Liver (tissue), 2 donors: ENCODE results near the gene ACAD8.

ENCODE experiments used
- YY1 ChIP-seq: IDR thresholded peaks from 2 replicates; pipeline ENCODE4 v1.6.1; 2016; ENCODE audit warnings: antibody characterized with exemption, mild to moderate bottlenecking
- TF ChIP-seq, protein P1 (sequence below): fragments of 150-350 bp; IDR thresholded peaks from 2 replicates; pipeline ENCODE4 v1.5.1; 2017; ENCODE audit warnings: improper control_type of control experiment, low read depth, low read length; ENCODE audit not compliant: missing input control
- donor health status: healthy.

DNA sequence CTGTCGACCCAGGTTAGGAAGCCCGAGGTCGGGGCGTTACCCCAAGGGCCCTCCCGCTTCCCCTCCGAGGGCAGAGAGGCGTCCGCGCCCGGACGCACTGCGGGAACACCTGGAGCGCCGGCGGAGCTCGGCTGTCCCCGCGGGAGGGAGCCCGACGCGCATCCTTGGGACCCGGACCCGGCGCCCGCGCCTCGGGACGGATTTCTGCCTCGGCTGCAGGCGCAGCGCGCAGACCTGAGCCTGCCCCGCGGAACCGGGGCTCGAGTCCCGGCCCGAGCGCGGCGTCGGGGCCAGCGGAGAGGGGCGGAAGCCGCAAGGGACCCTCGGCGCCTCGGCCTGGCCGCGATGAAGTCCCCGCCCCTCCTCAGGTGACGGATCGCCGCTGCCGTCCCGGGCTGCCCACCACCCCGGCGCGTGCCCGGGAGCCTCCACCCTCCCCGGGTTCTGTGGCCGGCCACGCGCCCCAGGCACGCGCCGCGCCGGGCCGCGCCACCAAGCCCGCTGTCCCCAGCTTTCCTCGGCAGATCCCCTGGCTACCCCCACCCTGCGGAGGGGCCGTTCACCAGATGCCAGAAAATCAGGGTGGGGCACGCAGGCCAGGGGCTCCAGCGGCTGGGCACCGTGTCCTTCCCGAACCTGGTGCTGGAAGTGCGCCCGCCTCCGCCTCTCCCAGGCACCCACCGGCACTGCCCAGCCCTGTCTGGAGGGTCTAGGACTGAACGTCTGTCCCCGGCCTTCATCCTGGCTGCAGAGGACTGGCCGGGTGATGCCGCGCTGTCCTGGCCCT lies 23.2 kb downstream of the ACAD8 start:
- TF ChIP-seq, protein P1, sequence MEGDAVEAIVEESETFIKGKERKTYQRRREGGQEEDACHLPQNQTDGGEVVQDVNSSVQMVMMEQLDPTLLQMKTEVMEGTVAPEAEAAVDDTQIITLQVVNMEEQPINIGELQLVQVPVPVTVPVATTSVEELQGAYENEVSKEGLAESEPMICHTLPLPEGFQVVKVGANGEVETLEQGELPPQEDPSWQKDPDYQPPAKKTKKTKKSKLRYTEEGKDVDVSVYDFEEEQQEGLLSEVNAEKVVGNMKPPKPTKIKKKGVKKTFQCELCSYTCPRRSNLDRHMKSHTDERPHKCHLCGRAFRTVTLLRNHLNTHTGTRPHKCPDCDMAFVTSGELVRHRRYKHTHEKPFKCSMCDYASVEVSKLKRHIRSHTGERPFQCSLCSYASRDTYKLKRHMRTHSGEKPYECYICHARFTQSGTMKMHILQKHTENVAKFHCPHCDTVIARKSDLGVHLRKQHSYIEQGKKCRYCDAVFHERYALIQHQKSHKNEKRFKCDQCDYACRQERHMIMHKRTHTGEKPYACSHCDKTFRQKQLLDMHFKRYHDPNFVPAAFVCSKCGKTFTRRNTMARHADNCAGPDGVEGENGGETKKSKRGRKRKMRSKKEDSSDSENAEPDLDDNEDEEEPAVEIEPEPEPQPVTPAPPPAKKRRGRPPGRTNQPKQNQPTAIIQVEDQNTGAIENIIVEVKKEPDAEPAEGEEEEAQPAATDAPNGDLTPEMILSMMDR = no peak
- TF ChIP-seq YY1 = no peak
